Common myeloid progenitor, CD34-positive (primary cell): Measurements from ENCODE around the gene IBTK.
A peak's percentile ranks its signal among the peaks of the same experiment; 100 is the strongest.

ENCODE experiments used
- CTCF ChIA-PET: fragments of 350-600 bp; sonication (Branson Sonifier 250); formaldehyde crosslinking; loops from one replicate; lab custom pipeline; 2021; ENCODE audit warnings: antibody characterized with exemption; lab: Charles Lee
- POLR2A ChIA-PET: fragments of 350-600 bp; sonication (Branson Sonifier 250); formaldehyde crosslinking; loops from one replicate; lab custom pipeline; 2021; ENCODE audit warnings: antibody characterized with exemption; lab: Charles Lee
- DNase-seq, 3 donors: peaks; one replicate each; pipeline versions ENCODE4 v3.0.0 to v3.0.0-alpha.2; 2013
- H3K27ac ChIP-seq, 2 experiments: 1 replicate in 1 of 2; 2 replicates in 1 of 2; pipeline ENCODE4 v1.7.0; 2013; ENCODE audit warnings: inconsistent platforms in 2 of 2, low read length in 2 of 2, mild to moderate bottlenecking in 2 of 2, low read depth in 1 of 2, moderate library complexity in 1 of 2; ENCODE audit not compliant: severe bottlenecking in 2 of 2, insufficient read depth in 1 of 2, poor library complexity in 1 of 2
- H3K27me3 ChIP-seq, 5 experiments: replicated peaks in 2 of 5; 1 replicate in 3 of 5; 2 replicates in 2 of 5; pipeline versions ENCODE4 v1.6.1 to v1.7.0; 2013; ENCODE audit warnings: low read length in 4 of 5, mild to moderate bottlenecking in 2 of 5, moderate library complexity in 2 of 5, inconsistent platforms in 1 of 5; ENCODE audit not compliant: insufficient read depth in 5 of 5, control insufficient read depth in 4 of 5
- H3K36me3 ChIP-seq, 4 experiments: 1 replicate in 2 of 4; 2 replicates in 2 of 4; pipeline versions ENCODE4 v1.6.1 to v1.7.0; 2013; ENCODE audit warnings: low read length in 3 of 4, control low read depth in 1 of 4, mild to moderate bottlenecking in 1 of 4; ENCODE audit not compliant: control insufficient read depth in 4 of 4, insufficient read depth in 4 of 4
- H3K4me1 ChIP-seq, 4 experiments: 1 replicate in 3 of 4; 2 replicates in 1 of 4; pipeline versions ENCODE4 v1.6.1 to v1.7.1; 2013; ENCODE audit warnings: low read length in 3 of 4, mild to moderate bottlenecking in 3 of 4, control low read depth in 1 of 4, inconsistent platforms in 1 of 4, moderate library complexity in 1 of 4; ENCODE audit not compliant: control insufficient read depth in 4 of 4, insufficient read depth in 4 of 4; ENCODE audit errors: control extremely low read depth in 1 of 4
- H3K4me3 ChIP-seq, 7 experiments: 1 replicate in 4 of 7; 2 replicates in 3 of 7; pipeline versions ENCODE4 v1.5.1 to v1.7.0; 2013; ENCODE audit warnings: mild to moderate bottlenecking in 7 of 7, low read length in 6 of 7, moderate library complexity in 6 of 7, inconsistent platforms in 2 of 7, low read depth in 2 of 7, control low read depth in 1 of 7; ENCODE audit not compliant: insufficient read depth in 4 of 7, control insufficient read depth in 1 of 7; ENCODE audit errors: extremely low read depth in 1 of 7
- H3K9me3 ChIP-seq, 5 experiments: 1 replicate in 4 of 5; 2 replicates in 1 of 5; pipeline versions ENCODE4 v1.6.1 to v1.7.1; 2013; ENCODE audit warnings: low read length in 4 of 5, mild to moderate bottlenecking in 2 of 5, inconsistent platforms in 1 of 5, low read depth in 1 of 5, moderate library complexity in 1 of 5; ENCODE audit not compliant: control insufficient read depth in 4 of 5, insufficient read depth in 2 of 5; ENCODE audit errors: control extremely low read depth in 1 of 5
- WGBS: methylation state at CpG from one replicate; pipeline ENCODE4 v1.1.5; 2013; ENCODE audit not compliant: insufficient coverage; 5-methylcytosine and 5-hydroxymethylcytosine counted together

IBTK gene

DNA sequence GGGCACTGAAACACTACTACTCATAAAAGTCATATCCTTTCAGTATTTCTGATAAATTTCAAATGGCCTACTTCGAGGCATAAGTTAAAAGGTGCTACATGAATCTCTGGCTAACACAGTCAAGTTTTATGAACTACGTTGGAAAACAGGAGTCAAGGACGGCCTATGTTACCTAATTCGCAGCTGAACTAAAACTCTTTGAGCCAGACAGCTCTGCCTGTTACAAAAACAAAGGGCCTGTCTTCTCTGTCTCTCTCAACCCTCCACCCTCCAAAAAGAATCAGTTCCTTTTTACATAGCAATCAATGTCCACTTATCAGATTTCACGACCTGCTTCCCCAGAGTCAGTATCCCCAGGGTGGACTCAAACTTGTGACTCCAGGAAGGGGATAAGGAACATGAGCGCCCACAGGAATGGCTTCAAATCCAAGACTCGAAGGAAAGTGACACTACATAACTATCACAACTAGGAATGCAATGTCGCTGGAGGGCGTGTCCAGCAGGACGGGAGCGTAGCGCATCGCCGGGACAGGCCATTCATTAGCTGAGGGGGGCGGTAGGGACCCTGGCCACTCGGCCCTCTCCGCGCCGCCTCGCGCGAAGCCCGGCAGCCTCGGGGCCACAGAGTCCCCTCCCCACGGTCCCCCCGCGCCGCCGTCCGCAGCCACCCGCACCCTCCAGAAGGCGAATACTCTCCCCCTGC lies 591 bp downstream of the IBTK start:
- Histone ChIP-seq H3K36me3 (peaks cover 0 to 4% (median 2%) of the 10 kb centered on the region in 4 experiments), H3K27ac (peak overlapping the region; percentile 81 to 93), H3K27me3 (no peaks in the 10 kb centered on the region), H3K4me1 (peaks cover 7 to 34% (median 16%) of the 10 kb centered on the region in 4 experiments), H3K9me3 (no peaks in the 10 kb centered on the region), H3K4me3 (peak overlapping the region; percentile 75 to 95 (median 89))
- POLR2A ChIA-PET: no interaction called here
- WGBS: 5% methylated on average over 28 of the region's 32 CpGs
- CTCF ChIA-PET: interaction anchor here (0.7 to 1.6 kb wide), 2 partner anchors 14 to 811 kb away, joined by 3 to 4 read pairs; no protein-coding TSS in a partner anchor
- peak; percentile 60 to 80 (median 71) for DNase-seq

DNA sequence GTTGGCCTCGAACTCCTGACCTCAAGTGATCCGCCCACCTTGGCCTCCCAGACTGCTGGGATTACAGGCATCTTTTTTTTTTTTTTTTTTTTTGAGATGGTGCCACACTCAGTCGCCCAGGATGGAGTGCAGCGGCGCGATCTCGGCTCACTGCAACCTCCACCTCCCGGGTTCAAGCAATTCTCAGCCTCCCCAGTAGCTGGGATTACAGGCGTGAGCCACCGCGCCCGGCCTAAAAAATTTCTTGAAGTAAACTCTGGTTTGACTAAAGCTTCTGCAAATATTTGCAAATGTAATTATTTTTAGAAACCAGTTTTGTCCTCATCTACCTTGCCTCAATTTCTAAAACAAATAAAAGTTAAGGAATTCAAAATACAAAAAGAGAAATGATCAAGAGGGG lies 1.2 kb downstream of the IBTK start:
- H3K27ac ChIP-seq: peak overlapping the region; percentile 81 to 93
- H3K27me3 ChIP-seq: no peaks in the 10 kb centered on the region
- peaks cover 7 to 34% (median 16%) of the 10 kb centered on the region in 4 experiments for H3K4me1 ChIP-seq
- H3K36me3 ChIP-seq: peaks cover 0 to 4% (median 3%) of the 10 kb centered on the region in 4 experiments
- 78% methylated on average over 6 of the region's 12 CpGs for WGBS
- CTCF ChIA-PET: no interaction called here
- no peak for DNase-seq
- no peaks in the 10 kb centered on the region for H3K9me3 ChIP-seq
- H3K4me3 ChIP-seq: peak overlapping the region in 6 of 7 experiments; percentile 85 to 95 (median 90)
- POLR2A ChIA-PET: no interaction called here

DNA sequence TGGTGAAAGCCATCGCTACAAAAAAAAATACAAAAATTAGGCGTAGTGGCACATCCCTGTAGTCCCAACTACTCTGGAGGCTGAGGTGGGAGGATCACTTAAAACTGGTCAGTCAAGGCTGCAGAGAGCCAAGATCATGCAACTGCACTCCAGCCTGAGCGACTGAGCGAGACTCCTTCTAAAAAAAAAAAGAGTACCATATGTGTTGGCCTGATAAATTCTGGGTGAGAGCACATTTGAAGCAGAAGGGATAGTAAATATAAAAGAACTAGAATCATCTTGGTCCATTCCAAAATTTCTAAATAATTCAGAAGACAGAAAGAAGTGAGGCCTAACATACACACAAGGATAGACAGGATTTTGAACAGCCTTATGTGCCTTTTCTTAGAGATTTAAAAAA lies 2.2 kb downstream of the IBTK start:
- H3K4me3 ChIP-seq: no peak overlapping the region
- POLR2A ChIA-PET: no interaction called here
- WGBS: 83% methylated on average over 3 of the region's 4 CpGs

DNA sequence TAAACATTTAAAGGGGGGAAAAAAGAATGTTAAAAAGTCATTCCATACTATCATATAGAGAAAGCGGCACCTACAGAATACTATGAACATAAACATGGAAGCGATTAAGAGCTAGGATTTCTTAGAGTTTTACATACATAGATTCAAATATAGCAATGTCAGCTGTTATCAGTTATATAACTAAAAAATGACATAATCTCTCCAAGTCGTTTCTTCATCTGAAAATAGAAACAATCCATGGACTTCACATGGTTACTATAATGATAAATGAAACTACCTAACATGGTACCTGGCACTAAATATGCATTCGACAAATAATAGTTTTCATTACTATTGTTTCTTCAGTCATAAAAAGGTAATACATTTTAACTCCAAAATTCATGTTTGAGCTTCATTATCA lies 3.7 kb downstream of the IBTK start:
- Histone ChIP-seq H3K4me1 (peaks cover 7 to 34% (median 16%) of the 10 kb centered on the region in 4 experiments), H3K9me3 (peaks cover 0 to 8% (median 0%) of the 10 kb centered on the region in 5 experiments), H3K27me3 (no peaks in the 10 kb centered on the region), H3K27ac (no peak overlapping the region), H3K36me3 (peaks cover 4 to 14% (median 9%) of the 10 kb centered on the region in 4 experiments), H3K4me3 (no peak overlapping the region)
- CTCF ChIA-PET: interaction anchor here (1.3 to 1.6 kb wide), 2 partner anchors 8 to 811 kb away, joined by 3 to 4 read pairs; no protein-coding TSS in a partner anchor
- no CpG with 5 or more reads among the region's 4 CpGs for WGBS
- no peak for DNase-seq
- POLR2A ChIA-PET: no interaction called here

More for the DNA sequence above, 2.2 kb downstream of the IBTK start:
- Histone ChIP-seq H3K4me1 (peaks cover 7 to 34% (median 16%) of the 10 kb centered on the region in 4 experiments), H3K36me3 (peaks cover 0 to 10% (median 3%) of the 10 kb centered on the region in 4 experiments), H3K9me3 (peaks cover 0 to under 1% (median 0%) of the 10 kb centered on the region in 5 experiments), H3K27ac (peak overlapping the region in 1 of 2 experiments; percentile 44), H3K27me3 (no peaks in the 10 kb centered on the region)
- CTCF ChIA-PET: no interaction called here
- DNase-seq: no peak

DNA sequence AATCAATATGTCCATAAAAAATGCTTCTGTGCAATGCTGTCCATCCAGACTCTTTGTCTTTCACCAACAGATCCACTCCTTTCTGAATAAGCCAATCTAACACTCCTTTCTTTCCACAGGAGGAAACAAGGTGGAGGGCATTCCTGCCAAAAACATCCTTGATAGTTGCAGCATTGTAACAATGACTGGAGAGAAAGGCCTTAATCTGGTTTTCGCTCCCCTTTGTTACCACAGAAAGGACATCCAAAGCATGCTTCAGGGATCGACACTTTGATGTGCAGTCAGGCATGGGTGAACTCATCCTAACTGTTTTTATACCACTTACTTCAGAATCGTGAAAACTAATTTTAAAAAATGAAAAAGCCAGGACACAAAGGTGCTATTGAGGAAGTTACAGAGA lies 7.4 kb downstream of the IBTK start:
- peaks cover 3 to 12% (median 5%) of the 10 kb centered on the region in 4 experiments for H3K4me1 ChIP-seq
- H3K36me3 ChIP-seq: peaks cover 4 to 19% (median 15%) of the 10 kb centered on the region in 4 experiments
- H3K9me3 ChIP-seq: peaks cover 0 to 8% (median 0%) of the 10 kb centered on the region in 5 experiments
- ChIA-PET POLR2A (no interaction called here), CTCF (interaction anchor here (1.2 kb wide), 1 partner anchor 825 kb away, joined by 3 read pairs; the partner anchor contains the start of gene UBE3D)
- H3K27me3 ChIP-seq: no peaks in the 10 kb centered on the region
- no peak overlapping the region for H3K27ac ChIP-seq
- DNase-seq: no peak
- H3K4me3 ChIP-seq: no peak overlapping the region
- 100% methylated on average over 1 of the region's 3 CpGs for WGBS

DNA sequence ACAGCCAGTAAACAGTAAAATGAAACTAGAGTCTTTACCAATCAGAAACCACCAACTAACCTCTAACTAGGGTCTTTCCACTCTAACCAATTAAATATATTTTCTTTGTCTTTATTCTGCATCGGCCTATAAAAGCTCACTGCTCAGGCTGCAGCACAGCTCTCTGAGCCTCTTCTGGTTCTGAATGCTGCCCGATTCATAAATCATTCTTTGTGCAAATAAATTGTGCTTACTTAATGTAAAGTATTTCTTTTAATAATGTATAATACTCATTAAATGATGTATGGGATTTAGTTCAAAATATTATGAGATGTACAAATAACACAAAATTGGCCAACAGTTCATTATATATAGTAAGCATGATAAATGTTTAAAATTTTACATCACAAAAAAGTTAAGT lies 7.9 kb downstream of the IBTK start:
- no peak for DNase-seq
- Histone ChIP-seq H3K27me3 (no peaks in the 10 kb centered on the region), H3K36me3 (peaks cover 7 to 19% (median 16%) of the 10 kb centered on the region in 4 experiments), H3K4me3 (no peak overlapping the region), H3K4me1 (peaks cover 0 to 9% (median 5%) of the 10 kb centered on the region in 4 experiments), H3K27ac (no peak overlapping the region), H3K9me3 (peaks cover 0 to 8% (median 0%) of the 10 kb centered on the region in 5 experiments)
- ChIA-PET POLR2A (no interaction called here), CTCF (no interaction called here)
- 100% methylated on average over 1 of the region's 2 CpGs for WGBS

DNA sequence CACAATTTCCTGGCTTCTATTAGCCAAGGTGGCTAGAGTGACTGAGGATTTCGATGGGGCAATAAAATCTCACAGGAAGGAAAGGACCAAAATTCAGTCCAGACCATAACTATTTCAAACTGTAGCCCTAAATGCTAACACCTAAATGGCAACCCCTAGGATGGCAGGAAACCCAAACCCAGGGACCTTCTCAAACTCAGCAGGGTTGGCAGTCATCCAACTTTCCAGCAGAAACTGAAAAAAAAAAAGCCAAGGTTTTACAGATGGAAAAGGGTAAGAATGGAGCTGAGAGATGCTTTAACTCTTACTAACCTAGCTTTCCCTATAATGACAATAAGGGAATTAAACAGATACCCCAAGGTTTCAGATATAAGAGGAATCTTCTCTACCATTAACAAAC lies 10.5 kb downstream of the IBTK start:
- Histone ChIP-seq H3K4me1 (peaks cover 0 to 6% (median 4%) of the 10 kb centered on the region in 4 experiments), H3K9me3 (peaks cover 0 to 8% (median 0%) of the 10 kb centered on the region in 5 experiments), H3K27me3 (no peaks in the 10 kb centered on the region), H3K4me3 (no peak overlapping the region), H3K27ac (no peak overlapping the region), H3K36me3 (peaks cover 8 to 26% (median 19%) of the 10 kb centered on the region in 4 experiments)
- POLR2A ChIA-PET: no interaction called here
- CTCF ChIA-PET: interaction anchor here (0.9 to 1.1 kb wide), 2 partner anchors 15 to 421 kb away, joined by 4 to 5 read pairs; no protein-coding TSS in a partner anchor
- no CpG with 5 or more reads among the region's 1 CpG for WGBS
- DNase-seq: peak in 2 of 3 donors; percentile 44
